HL-60 (cell line): ENCODE results near the gene HPN.

Experiments
- DNase-seq, 2 experiments: peaks; one replicate each; pipeline ENCODE4 v3.0.0-alpha.2; 2010 to 2020; ENCODE audit warnings: low read depth in 1 of 2, low spot score in 1 of 2
- H3K27ac ChIP-seq: fragments of 250-450 bp; sonication (Bioruptor Pico); replicated peaks from 2 replicates; pipeline ENCODE4 v1.5.1; 2020; ENCODE audit warnings: mild to moderate bottlenecking, moderate library complexity
- H3K27me3 ChIP-seq: fragments of 250-450 bp; sonication (Bioruptor Pico); 2 replicates; pipeline ENCODE4 v1.5.1; 2021; ENCODE audit warnings: mild to moderate bottlenecking, moderate library complexity; ENCODE audit not compliant: insufficient read depth, poor library complexity, severe bottlenecking
- H3K4me3 ChIP-seq: replicated peaks from 2 replicates; pipeline ENCODE4 v1.5.1; 2011; ENCODE audit warnings: mild to moderate bottlenecking, control low read depth, low read length; ENCODE audit not compliant: insufficient read depth
- GABPA ChIP-seq: IDR thresholded peaks from 2 replicates; pipeline ENCODE4 v1.6.1; 2012; ENCODE audit warnings: low read depth
- POLR2AphosphoS5 ChIP-seq: IDR thresholded peaks from 2 replicates; pipeline ENCODE4 v1.6.1; 2012; ENCODE audit warnings: low read depth
- SPI1 ChIP-seq: IDR thresholded peaks from 2 replicates; pipeline ENCODE4 v1.6.1; 2012; ENCODE audit warnings: low read depth, mild to moderate bottlenecking, borderline replicate concordance
- TF ChIP-seq, protein P1 (sequence below): IDR thresholded peaks from 2 replicates; pipeline ENCODE4 v1.6.1; 2012; ENCODE audit warnings: low read depth; ENCODE audit not compliant: insufficient replicate concordance
- TF ChIP-seq, protein P2 (sequence below): IDR thresholded peaks from one replicate; pipeline ENCODE4 v1.5.1; 2011; ENCODE audit warnings: low read length, control low read depth, inconsistent platforms; ENCODE audit not compliant: insufficient read depth

The HPN gene

DNA sequence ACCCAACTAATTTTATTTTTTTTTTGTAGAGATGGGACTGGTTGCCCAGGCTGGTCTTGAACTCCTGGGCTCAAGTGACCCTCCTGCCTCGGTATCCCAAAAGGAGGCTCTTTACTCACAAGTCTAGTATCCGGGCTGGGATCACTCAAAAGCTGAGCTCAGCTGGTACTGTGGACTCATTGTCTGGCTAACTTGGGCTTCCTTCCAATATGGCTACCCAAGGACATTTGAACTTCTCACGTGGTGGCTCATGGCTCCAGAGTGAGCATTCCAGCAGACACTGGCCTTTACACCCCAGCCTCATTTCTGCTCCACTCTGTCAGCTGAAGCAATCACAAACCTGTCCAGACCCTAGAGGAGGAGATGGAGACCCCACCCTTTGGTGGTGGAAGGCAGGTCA is 28.9 kb downstream of the HPN start:
- TF ChIP-seq, protein P1, sequence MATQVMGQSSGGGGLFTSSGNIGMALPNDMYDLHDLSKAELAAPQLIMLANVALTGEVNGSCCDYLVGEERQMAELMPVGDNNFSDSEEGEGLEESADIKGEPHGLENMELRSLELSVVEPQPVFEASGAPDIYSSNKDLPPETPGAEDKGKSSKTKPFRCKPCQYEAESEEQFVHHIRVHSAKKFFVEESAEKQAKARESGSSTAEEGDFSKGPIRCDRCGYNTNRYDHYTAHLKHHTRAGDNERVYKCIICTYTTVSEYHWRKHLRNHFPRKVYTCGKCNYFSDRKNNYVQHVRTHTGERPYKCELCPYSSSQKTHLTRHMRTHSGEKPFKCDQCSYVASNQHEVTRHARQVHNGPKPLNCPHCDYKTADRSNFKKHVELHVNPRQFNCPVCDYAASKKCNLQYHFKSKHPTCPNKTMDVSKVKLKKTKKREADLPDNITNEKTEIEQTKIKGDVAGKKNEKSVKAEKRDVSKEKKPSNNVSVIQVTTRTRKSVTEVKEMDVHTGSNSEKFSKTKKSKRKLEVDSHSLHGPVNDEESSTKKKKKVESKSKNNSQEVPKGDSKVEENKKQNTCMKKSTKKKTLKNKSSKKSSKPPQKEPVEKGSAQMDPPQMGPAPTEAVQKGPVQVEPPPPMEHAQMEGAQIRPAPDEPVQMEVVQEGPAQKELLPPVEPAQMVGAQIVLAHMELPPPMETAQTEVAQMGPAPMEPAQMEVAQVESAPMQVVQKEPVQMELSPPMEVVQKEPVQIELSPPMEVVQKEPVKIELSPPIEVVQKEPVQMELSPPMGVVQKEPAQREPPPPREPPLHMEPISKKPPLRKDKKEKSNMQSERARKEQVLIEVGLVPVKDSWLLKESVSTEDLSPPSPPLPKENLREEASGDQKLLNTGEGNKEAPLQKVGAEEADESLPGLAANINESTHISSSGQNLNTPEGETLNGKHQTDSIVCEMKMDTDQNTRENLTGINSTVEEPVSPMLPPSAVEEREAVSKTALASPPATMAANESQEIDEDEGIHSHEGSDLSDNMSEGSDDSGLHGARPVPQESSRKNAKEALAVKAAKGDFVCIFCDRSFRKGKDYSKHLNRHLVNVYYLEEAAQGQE: no peak
- TF ChIP-seq, protein P2, sequence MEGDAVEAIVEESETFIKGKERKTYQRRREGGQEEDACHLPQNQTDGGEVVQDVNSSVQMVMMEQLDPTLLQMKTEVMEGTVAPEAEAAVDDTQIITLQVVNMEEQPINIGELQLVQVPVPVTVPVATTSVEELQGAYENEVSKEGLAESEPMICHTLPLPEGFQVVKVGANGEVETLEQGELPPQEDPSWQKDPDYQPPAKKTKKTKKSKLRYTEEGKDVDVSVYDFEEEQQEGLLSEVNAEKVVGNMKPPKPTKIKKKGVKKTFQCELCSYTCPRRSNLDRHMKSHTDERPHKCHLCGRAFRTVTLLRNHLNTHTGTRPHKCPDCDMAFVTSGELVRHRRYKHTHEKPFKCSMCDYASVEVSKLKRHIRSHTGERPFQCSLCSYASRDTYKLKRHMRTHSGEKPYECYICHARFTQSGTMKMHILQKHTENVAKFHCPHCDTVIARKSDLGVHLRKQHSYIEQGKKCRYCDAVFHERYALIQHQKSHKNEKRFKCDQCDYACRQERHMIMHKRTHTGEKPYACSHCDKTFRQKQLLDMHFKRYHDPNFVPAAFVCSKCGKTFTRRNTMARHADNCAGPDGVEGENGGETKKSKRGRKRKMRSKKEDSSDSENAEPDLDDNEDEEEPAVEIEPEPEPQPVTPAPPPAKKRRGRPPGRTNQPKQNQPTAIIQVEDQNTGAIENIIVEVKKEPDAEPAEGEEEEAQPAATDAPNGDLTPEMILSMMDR: no peak
- TF ChIP-seq GABPA: no peak
- no peak for TF ChIP-seq POLR2AphosphoS5
- no peak for TF ChIP-seq SPI1
- no peak overlapping the region for H3K4me3 ChIP-seq
- no peak for DNase-seq
- no peak overlapping the region for H3K27ac ChIP-seq
- no peaks in the 10 kb centered on the region for H3K27me3 ChIP-seq

DNA sequence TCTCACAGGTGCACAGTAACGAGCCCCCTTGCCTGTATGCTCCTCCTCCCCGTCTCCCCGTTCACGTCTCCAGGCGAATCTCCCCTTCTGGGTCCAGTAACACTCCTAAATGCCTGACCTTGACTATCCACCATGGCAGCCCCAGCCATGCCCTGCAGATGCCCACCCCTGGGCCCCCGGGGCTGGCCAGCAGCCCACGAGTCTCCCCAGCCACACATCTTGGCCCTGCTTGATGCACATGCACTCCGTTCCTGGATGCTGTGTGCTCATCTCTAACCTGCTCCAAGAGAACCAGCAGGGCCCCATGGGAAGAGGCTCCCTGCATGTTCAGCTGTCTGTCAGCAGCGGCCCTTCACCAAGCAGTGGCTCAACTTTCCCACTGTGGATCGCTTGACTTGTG is 32.0 kb downstream of the HPN start:
- H3K27me3 ChIP-seq: no peaks in the 10 kb centered on the region
- DNase-seq: no peak

DNA sequence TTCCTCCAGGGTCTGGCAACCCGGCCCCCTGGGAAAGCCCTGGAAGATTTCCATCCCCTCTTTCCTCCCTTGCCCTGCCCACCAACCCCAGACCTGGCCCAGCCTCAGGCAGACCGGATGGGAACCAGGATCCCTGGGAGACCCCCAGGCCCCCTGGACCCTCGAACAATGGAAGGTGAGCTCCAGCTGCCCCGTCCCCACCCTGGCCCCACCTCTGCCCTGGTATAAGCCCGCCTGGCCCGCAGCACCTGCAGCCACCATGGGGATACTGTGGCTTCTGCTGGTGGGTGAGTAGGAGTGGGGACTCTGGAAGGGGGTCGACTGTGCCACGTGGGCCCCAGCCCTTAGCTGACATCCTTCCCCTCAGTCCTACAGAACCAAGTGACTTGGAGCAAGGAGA is 32.4 kb downstream of the HPN start:
- no peak for TF ChIP-seq SPI1
- TF ChIP-seq, protein P1: no peak
- TF ChIP-seq POLR2AphosphoS5: no peak
- TF ChIP-seq GABPA: no peak
- TF ChIP-seq, protein P2: no peak
- H3K4me3 ChIP-seq: no peak overlapping the region
- H3K27me3 ChIP-seq: no peaks in the 10 kb centered on the region
- DNase-seq: no peak
- H3K27ac ChIP-seq: no peak overlapping the region

More for the DNA sequence above, 32.0 kb downstream of the HPN start:
- TF ChIP-seq, protein P1: no peak
- no peak for TF ChIP-seq SPI1
- no peak for TF ChIP-seq GABPA
- TF ChIP-seq, protein P2: no peak
- TF ChIP-seq POLR2AphosphoS5: no peak
- Histone ChIP-seq H3K4me3 (no peak overlapping the region), H3K27ac (no peak overlapping the region)
